HG02588 (cell line): ENCODE measurements around the gene DCP1A.
A peak's percentile ranks its signal among the peaks of the same experiment; 100 is the strongest.
"Not testable (repeated sequence)": the region's sequence is repeated elsewhere in the genome, so short reads cannot be mapped to it uniquely, and the experiment has no call there.

ENCODE experiments used
- ATAC-seq: cut with Tn5 transposase; IDR thresholded peaks from one replicate; pipeline ENCODE4 v1.9.1; 2021; ENCODE audit warnings: mild to moderate bottlenecking, moderate library complexity; ENCODE audit not compliant: unreplicated experiment

The DCP1A gene

GRCh38 chr3:53269193-53269592, 78.2 kb downstream of the DCP1A start:
- not testable (repeated sequence) for ATAC-seq

- ATAC-seq: no peak
Observed at GRCh38 chr3:53267766-53268165, 79.6 kb downstream of the DCP1A start.

- no peak for ATAC-seq
Observed at GRCh38 chr3:53264718-53265117, 82.6 kb downstream of the DCP1A start.

GRCh38 chr3:53263907-53264306, 83.4 kb downstream of the DCP1A start:
- no peak for ATAC-seq

GRCh38 chr3:53261712-53262111, 85.6 kb downstream of the DCP1A start:
- ATAC-seq: no peak

- ATAC-seq: no peak
Observed at GRCh38 chr3:53260286-53260785, 87.0 kb downstream of the DCP1A start.

GRCh38 chr3:53259427-53260259, 87.7 kb downstream of the DCP1A start:
- no peak for ATAC-seq

- ATAC-seq: no peak
Observed at GRCh38 chr3:53258600-53259426, 88.5 kb downstream of the DCP1A start.

- no peak for ATAC-seq
Observed at GRCh38 chr3:53257465-53257864, 89.9 kb downstream of the DCP1A start.

- ATAC-seq: no peak
Observed at GRCh38 chr3:53256704-53257055, 90.7 kb downstream of the DCP1A start.

GRCh38 chr3:53255775-53256703, 91.3 kb downstream of the DCP1A start, which contains the start of gene TKT:
TSS of gene TKT (minus strand) at chr3:53256022. CDS start at chr3:53255942, 80 bp downstream.
- ATAC-seq: peak; percentile 63

GRCh38 chr3:53255423-53255774, 91.9 kb downstream of the DCP1A start:
- peak; percentile 44 for ATAC-seq

GRCh38 chr3:53254509-53255422, 92.6 kb downstream of the DCP1A start:
- peak; percentile 42 for ATAC-seq

GRCh38 chr3:53253707-53254508, 93.4 kb downstream of the DCP1A start:
- no peak for ATAC-seq

GRCh38 chr3:53252947-53253322, 94.4 kb downstream of the DCP1A start:
- not testable (repeated sequence) for ATAC-seq

- ATAC-seq: no peak
Observed at GRCh38 chr3:53252096-53252946, 95.0 kb downstream of the DCP1A start.

- no peak for ATAC-seq
Observed at GRCh38 chr3:53250881-53251605, 96.3 kb downstream of the DCP1A start.
